H1 (cell line): ENCODE results near the gene DNAJC17.

Experiments
- CTCF ChIP-seq, 3 experiments: IDR thresholded peaks; 1 replicate in 2 of 3; 2 replicates in 1 of 3; pipeline versions ENCODE4 v1.5.1 to v1.6.1; 2011; ENCODE audit warnings: low read length in 3 of 3, mild to moderate bottlenecking in 3 of 3, inconsistent platforms in 2 of 3, low read depth in 1 of 3, moderate library complexity in 1 of 3; ENCODE audit not compliant: insufficient read depth in 1 of 3; ENCODE audit errors: control extremely low read depth in 1 of 3
- EZH2 ChIP-seq: fragments of 200-600 bp; sonication (generic); IDR thresholded peaks from 2 replicates; pipeline ENCODE4 v1.7.1; 2012; ENCODE audit warnings: low read depth, mild to moderate bottlenecking, moderate library complexity, low read length, inconsistent platforms; ENCODE audit not compliant: severe bottlenecking
- POLR2A ChIP-seq, 2 experiments: IDR thresholded peaks; 1 replicate in 1 of 2; 2 replicates in 1 of 2; pipeline ENCODE4 v1.6.1; 2011; ENCODE audit warnings: low read depth in 2 of 2, low read length in 2 of 2, mild to moderate bottlenecking in 2 of 2; ENCODE audit errors: control extremely low read depth in 1 of 2
- POLR2AphosphoS5 ChIP-seq: IDR thresholded peaks from 2 replicates; pipeline ENCODE4 v1.6.1; 2011; ENCODE audit warnings: low read depth, low read length

DNA sequence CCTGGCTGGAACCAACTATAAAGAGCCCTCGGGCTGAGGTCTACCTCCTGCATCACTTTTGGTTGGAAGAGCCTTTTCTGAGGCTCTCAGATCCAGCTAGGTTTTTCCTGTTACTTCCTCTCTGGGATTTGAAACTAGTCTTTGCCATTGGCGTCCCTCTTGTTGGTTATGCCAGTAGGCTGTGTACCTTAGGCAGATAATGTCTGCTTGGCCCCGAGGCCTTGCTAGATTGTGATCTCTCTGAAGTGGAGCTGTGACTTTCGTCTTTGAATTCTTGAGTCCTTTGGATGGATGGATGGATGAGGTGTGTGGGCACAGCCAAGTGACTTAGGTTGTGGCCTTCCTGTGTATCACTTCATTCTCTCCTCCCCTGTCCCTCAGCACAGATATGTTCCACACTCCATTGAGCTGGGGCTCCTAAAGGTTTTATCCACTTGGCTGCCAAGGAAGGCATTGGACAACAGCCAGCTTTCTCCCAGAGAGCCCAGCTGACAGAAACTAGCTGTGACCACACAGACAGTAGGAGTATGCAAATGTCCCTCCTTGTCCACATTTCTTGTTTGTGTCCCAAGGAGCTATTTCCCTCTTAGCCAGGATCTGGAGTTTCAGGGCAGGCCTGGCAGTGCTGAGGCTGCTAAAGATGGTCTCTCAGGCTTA, 7.9 kb upstream of the DNAJC17 start:
- no peak for TF ChIP-seq POLR2A (IDR thresholded peaks at IDR 0.05; ENCODE audit: control extremely low read depth in 1 of 2, low read depth in 2 of 2, low read length in 2 of 2)
- no peak for TF ChIP-seq CTCF (IDR thresholded peaks at IDR 0.05; ENCODE audit: control extremely low read depth in 1 of 3, insufficient read depth in 1 of 3, low read depth in 1 of 3, low read length in 3 of 3)
- no peak for TF ChIP-seq EZH2
- TF ChIP-seq POLR2AphosphoS5: no peak
